CD14-positive monocyte (primary cell): ENCODE data around the gene NHS. TPM values are rescaled to one million over a fixed set of nuclear protein-coding genes. Genes with fewer than 3 reads are reported as not detected.
"Not testable (repeated sequence)": the region's sequence is repeated elsewhere in the genome, so short reads cannot be mapped to it uniquely, and the experiment has no call there.

Source experiments
- DNase-seq, 3 donors: peaks; one replicate each; pipeline ENCODE4 v3.0.0-alpha.2; 2011 to 2022
- H2AFZ ChIP-seq: 2 replicates; pipeline ENCODE4 v1.6.0; 2012; ENCODE audit warnings: mild to moderate bottlenecking, low read depth, low read length, inconsistent platforms; ENCODE audit not compliant: insufficient read depth, poor library complexity, severe bottlenecking
- H3K27ac ChIP-seq, 2 donors: 1 replicate in 1 of 2; 2 replicates in 1 of 2; pipeline ENCODE4 v1.5.1; 2012 to 2013; ENCODE audit warnings: low read length in 2 of 2, control low read depth in 1 of 2, inconsistent platforms in 1 of 2, low read depth in 1 of 2, mild to moderate bottlenecking in 1 of 2
- H3K27me3 ChIP-seq, 2 donors: one replicate each; pipeline versions ENCODE4 v1.6.0 to v1.6.1; 2011 to 2013; ENCODE audit warnings: low read length in 2 of 2; ENCODE audit not compliant: control insufficient read depth in 2 of 2, insufficient read depth in 2 of 2
- H3K36me3 ChIP-seq, 2 donors: replicated peaks in 1 of 2; 1 replicate in 1 of 2; 2 replicates in 1 of 2; pipeline versions ENCODE4 v1.5.1 to v1.6.1; 2012 to 2013; ENCODE audit warnings: low read length in 2 of 2, control low read depth in 1 of 2, inconsistent platforms in 1 of 2, mild to moderate bottlenecking in 1 of 2; ENCODE audit not compliant: insufficient read depth in 2 of 2, control insufficient read depth in 1 of 2
- H3K4me1 ChIP-seq, 2 donors: 1 replicate in 1 of 2; 2 replicates in 1 of 2; pipeline versions ENCODE4 v1.5.1 to v1.6.1; 2012 to 2013; ENCODE audit warnings: low read length in 2 of 2, control low read depth in 1 of 2, inconsistent platforms in 1 of 2, mild to moderate bottlenecking in 1 of 2, moderate library complexity in 1 of 2; ENCODE audit not compliant: insufficient read depth in 2 of 2, control insufficient read depth in 1 of 2
- H3K4me2 ChIP-seq: replicated peaks from 2 replicates; pipeline ENCODE3; 2012; ENCODE audit warnings: low read length, moderate library complexity, mild to moderate bottlenecking; ENCODE audit not compliant: poor library complexity, severe bottlenecking; ENCODE audit errors: extremely low read depth
- H3K4me3 ChIP-seq, 3 experiments: fragments of 200-600 bp in 1 of 3; sonication (generic) in 1 of 3; replicated peaks in 1 of 3; 1 replicate in 2 of 3; 2 replicates in 1 of 3; pipeline ENCODE4 v1.5.1; 2011 to 2013; ENCODE audit warnings: low read length in 3 of 3, mild to moderate bottlenecking in 3 of 3, control low read depth in 2 of 3, low read depth in 2 of 3, inconsistent platforms in 1 of 3, moderate library complexity in 1 of 3
- H3K79me2 ChIP-seq: 2 replicates; pipeline ENCODE4 v1.6.0; 2012; ENCODE audit warnings: mild to moderate bottlenecking, control low read depth, inconsistent platforms, low read length, moderate library complexity; ENCODE audit not compliant: insufficient read depth
- H3K9ac ChIP-seq: 2 replicates; pipeline ENCODE4 v1.6.0; 2017; ENCODE audit warnings: low read length, mild to moderate bottlenecking; ENCODE audit not compliant: insufficient read depth, poor library complexity, severe bottlenecking
- H3K9me3 ChIP-seq, 2 donors: replicated peaks in 1 of 2; 1 replicate in 1 of 2; 2 replicates in 1 of 2; pipeline versions ENCODE4 v1.5.1 to v1.6.1; 2012 to 2013; ENCODE audit warnings: low read length in 2 of 2, control low read depth in 1 of 2; ENCODE audit not compliant: control insufficient read depth in 1 of 2, insufficient read depth in 1 of 2
- H4K20me1 ChIP-seq: 2 replicates; pipeline ENCODE4 v1.6.0; 2012; ENCODE audit warnings: mild to moderate bottlenecking, low read length, control low read depth, moderate library complexity; ENCODE audit not compliant: insufficient read depth
- H3K27ac Mint-ChIP-seq, 7 donors: one replicate each; pipeline ENCODE4 v1.8.0; 2020; ENCODE audit warnings: mild to moderate bottlenecking in 7 of 7, mixed read lengths in 7 of 7, moderate library complexity in 6 of 7, inconsistent platforms in 2 of 7
- H3K27me3 Mint-ChIP-seq, 3 donors: one replicate each; pipeline ENCODE4 v1.8.0; 2021 to 2022; ENCODE audit warnings: low read depth in 3 of 3, mild to moderate bottlenecking in 3 of 3, mixed read lengths in 3 of 3, moderate library complexity in 3 of 3, inconsistent platforms in 1 of 3
- H3K36me3 Mint-ChIP-seq, 2 donors: one replicate each; pipeline ENCODE4 v1.8.0; 2020; ENCODE audit warnings: mixed read lengths in 2 of 2, inconsistent platforms in 1 of 2, mild to moderate bottlenecking in 1 of 2
- H3K4me1 Mint-ChIP-seq: one replicate; pipeline ENCODE4 v1.8.0; 2020; ENCODE audit warnings: mild to moderate bottlenecking, mixed read lengths
- H3K4me3 Mint-ChIP-seq, 2 donors: one replicate each; pipeline ENCODE4 v1.8.0; 2020; ENCODE audit warnings: mild to moderate bottlenecking in 2 of 2, mixed read lengths in 2 of 2, moderate library complexity in 1 of 2
- H3K9me3 Mint-ChIP-seq, 7 donors: one replicate each; pipeline ENCODE4 v1.8.0; 2020 to 2022; ENCODE audit warnings: mixed read lengths in 7 of 7, mild to moderate bottlenecking in 6 of 7, moderate library complexity in 6 of 7, inconsistent platforms in 2 of 7
- CTCF ChIP-seq: fragments of 200-600 bp; IDR thresholded peaks from one replicate; pipeline ENCODE4 v1.8.0; 2022; ENCODE audit warnings: antibody characterized with exemption, mild to moderate bottlenecking
- WGBS: methylation state at CpG from one replicate; pipeline ENCODE4 v1.1.5; 2013; ENCODE audit warnings: missing lambda C conversion rate; ENCODE audit not compliant: insufficient coverage; 5-methylcytosine and 5-hydroxymethylcytosine counted together
- intact Hi-C, 2 donors: fragments of 100-400 bp; cut with micrococcal nuclease; formaldehyde crosslinking; loops; one replicate each; pipeline versions ENCODE4 v1.15.0 to v1.15.1; 2023
- polyA plus RNA-seq, 3 donors: library from polyadenylated mRNA; depleted of rRNA in 1 of 3; unstranded in 2 of 3; stranded (reverse) in 1 of 3; fragments of 300-500 nt in 2 of 3; fragments of >200 nt in 1 of 3; fragmentation: Illumina TruSeq in 2 of 3; gene quantifications; 1 replicate in 2 of 3; 2 replicates in 1 of 3; pipeline ENCODE4 v1.2.3, GENCODE V29; 2012 to 2021

Gene NHS
- polyA plus RNA-seq, 3 donors, result 0.86 to 1.8 (median 1.3) TPM

GRCh38 chrX:17501746-17502145, 126.7 kb downstream of the NHS start:
- no peaks in the 10 kb centered on the region for H3K36me3 ChIP-seq
- TF ChIP-seq CTCF, result no peak
- H3K27ac ChIP-seq, result no peak overlapping the region
- H3K9me3 ChIP-seq, result peaks cover 0 to 3% of the 10 kb centered on the region in 2 donors
- intact Hi-C loops, result no loop called here
- Mint-ChIP-seq H3K27me3 (peaks cover 0 to 16% (median 10%) of the 10 kb centered on the region in 3 donors), H3K36me3 (no peaks in the 10 kb centered on the region), H3K4me3 (no peak overlapping the region), H3K4me1 (no peaks in the 10 kb centered on the region), H3K27ac (no peak overlapping the region), H3K9me3 (peaks cover 0 to 11% (median 6%) of the 10 kb centered on the region in 7 donors)
- H3K4me2 ChIP-seq, result no peak overlapping the region
- H3K79me2 ChIP-seq, result no peaks in the 10 kb centered on the region
- H3K27me3 ChIP-seq, result peaks cover 7 to 15% of the 10 kb centered on the region in 2 donors
- no peaks in the 10 kb centered on the region for H4K20me1 ChIP-seq
- H3K9ac ChIP-seq, result no peak overlapping the region
- H3K4me1 ChIP-seq, result no peaks in the 10 kb centered on the region
- no peak overlapping the region for H3K4me3 ChIP-seq
- no CpG with 5 or more reads among the region's 6 CpGs for WGBS
- H2AFZ ChIP-seq, result no peak overlapping the region
- DNase-seq, result no peak

GRCh38 chrX:17506352-17506751, 131.4 kb downstream of the NHS start:
- H3K36me3 ChIP-seq, DNase-seq, H3K9ac ChIP-seq, H3K4me3 Mint-ChIP-seq, H2AFZ ChIP-seq, intact Hi-C loops, H3K27ac ChIP-seq, H4K20me1 ChIP-seq, H3K4me1 Mint-ChIP-seq, H3K4me1 ChIP-seq, H3K27me3 ChIP-seq, H3K79me2 ChIP-seq, H3K36me3 Mint-ChIP-seq, H3K27ac Mint-ChIP-seq, H3K4me3 ChIP-seq, H3K4me2 ChIP-seq: not testable (repeated sequence)
- Mint-ChIP-seq H3K27me3 (peaks cover 0 to 13% (median 3%) of the 10 kb centered on the region in 3 donors), H3K9me3 (peaks cover 0 to 18% (median 10%) of the 10 kb centered on the region in 7 donors)
- WGBS, result no CpG with 5 or more reads among the region's 3 CpGs
- H3K9me3 ChIP-seq, result peaks cover 0 to 13% of the 10 kb centered on the region in 2 donors
